MCF 10A (cell line): Measurements from ENCODE around the gene CSF2RB. TPM values are rescaled to one million over a fixed set of nuclear protein-coding genes. Genes with fewer than 3 reads are reported as not detected.

Experiments
- BruUV-seq: library from RNA; stranded (reverse); fragments of 400-500 nt; replicated peaks from 2 replicates; lab custom pipeline; 2021; lab: Mats Ljungman, UMichigan
- CTCF ChIA-PET: fragments of 300-600 bp; sonication (Branson Sonifier 250); formaldehyde crosslinking; extraction: SDS; loops from one replicate; lab custom pipeline; 2021; ENCODE audit warnings: antibody characterized with exemption, inconsistent platforms; lab: Yijun Ruan, JAX
- POLR2A ChIA-PET: fragments of 300-600, 350-650 bp; sonication (Branson Sonifier 250); formaldehyde crosslinking; extraction: SDS; loops from one replicate; lab custom pipeline; 2020; ENCODE audit warnings: antibody characterized with exemption, inconsistent platforms; lab: Yijun Ruan, JAX
- DNase-seq: peaks from one replicate; pipeline ENCODE4 v3.0.0-alpha.2; 2018; ENCODE audit not compliant: unreplicated experiment
- H3K27ac Mint-ChIP-seq: one replicate; pipeline ENCODE4 v1.8.0; 2022; ENCODE audit warnings: mild to moderate bottlenecking, low read depth, mixed read lengths; ENCODE audit not compliant: unreplicated experiment
- H3K27me3 Mint-ChIP-seq: one replicate; pipeline ENCODE4 v1.8.0; 2022; ENCODE audit warnings: mixed read lengths; ENCODE audit not compliant: insufficient read depth, unreplicated experiment
- H3K36me3 Mint-ChIP-seq: one replicate; pipeline ENCODE4 v1.8.0; 2022; ENCODE audit warnings: mild to moderate bottlenecking, moderate library complexity, mixed read lengths; ENCODE audit not compliant: insufficient read depth, unreplicated experiment
- H3K4me1 Mint-ChIP-seq: one replicate; pipeline ENCODE4 v1.8.0; 2022; ENCODE audit warnings: mixed read lengths; ENCODE audit not compliant: insufficient read depth, unreplicated experiment
- H3K4me3 Mint-ChIP-seq: one replicate; pipeline ENCODE4 v1.8.0; 2022; ENCODE audit warnings: mild to moderate bottlenecking, moderate library complexity, mixed read lengths; ENCODE audit not compliant: unreplicated experiment
- H3K9me3 Mint-ChIP-seq: one replicate; pipeline ENCODE4 v1.8.0; 2022; ENCODE audit warnings: mixed read lengths; ENCODE audit not compliant: unreplicated experiment
- intact Hi-C: fragments of 100-400 bp; cut with micrococcal nuclease; formaldehyde crosslinking; loops from 2 replicates; pipeline ENCODE4 v1.14.1; 2022
- total RNA-seq: library from RNA; stranded (reverse); gene quantifications from 2 replicates; pipeline ENCODE4 v1.2.3, GENCODE V29; 2022
- TF ChIP-seq, protein P1 (sequence below): fragments of 200-600 bp; IDR thresholded peaks from one replicate; pipeline ENCODE4 v1.8.0; 2022; ENCODE audit warnings: antibody characterized with exemption, mild to moderate bottlenecking; ENCODE audit not compliant: unreplicated experiment

CSF2RB gene
- total RNA-seq, 1 experiment from 2014 or later: not detected

DNA sequence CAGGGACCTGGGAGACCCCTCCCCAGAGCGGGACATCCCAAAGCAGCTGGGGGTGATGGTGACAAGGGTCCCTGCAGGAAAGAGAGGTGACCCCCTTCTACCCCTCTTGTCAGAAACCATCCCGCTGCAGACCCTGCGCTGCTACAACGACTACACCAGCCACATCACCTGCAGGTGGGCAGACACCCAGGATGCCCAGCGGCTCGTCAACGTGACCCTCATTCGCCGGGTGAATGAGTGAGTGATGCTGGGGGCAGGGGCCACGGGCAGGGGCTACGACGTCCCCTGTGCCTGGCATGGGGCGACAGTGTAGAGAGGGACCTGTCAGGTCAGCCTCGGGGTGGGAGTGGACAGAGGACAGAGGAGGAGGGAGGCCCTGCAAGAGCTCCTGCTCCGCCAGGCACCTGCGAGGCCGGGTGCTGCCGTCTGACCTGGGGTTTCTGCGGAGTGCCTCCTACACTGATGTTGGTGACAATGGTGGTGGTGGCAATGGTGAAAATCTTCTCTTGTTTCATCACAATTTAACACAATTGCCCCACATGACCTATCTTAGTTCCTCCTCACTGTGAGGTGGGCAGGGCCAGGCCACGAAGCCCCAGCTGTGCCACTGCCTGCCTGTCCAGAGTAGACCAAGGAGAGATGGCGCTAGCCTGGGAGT, 9.8 kb downstream of the CSF2RB start:
- POLR2A ChIA-PET: no interaction called here
- no peaks in the 10 kb centered on the region for H3K36me3 Mint-ChIP-seq
- no peak overlapping the region for H3K4me3 Mint-ChIP-seq
- TF ChIP-seq, protein P1, sequence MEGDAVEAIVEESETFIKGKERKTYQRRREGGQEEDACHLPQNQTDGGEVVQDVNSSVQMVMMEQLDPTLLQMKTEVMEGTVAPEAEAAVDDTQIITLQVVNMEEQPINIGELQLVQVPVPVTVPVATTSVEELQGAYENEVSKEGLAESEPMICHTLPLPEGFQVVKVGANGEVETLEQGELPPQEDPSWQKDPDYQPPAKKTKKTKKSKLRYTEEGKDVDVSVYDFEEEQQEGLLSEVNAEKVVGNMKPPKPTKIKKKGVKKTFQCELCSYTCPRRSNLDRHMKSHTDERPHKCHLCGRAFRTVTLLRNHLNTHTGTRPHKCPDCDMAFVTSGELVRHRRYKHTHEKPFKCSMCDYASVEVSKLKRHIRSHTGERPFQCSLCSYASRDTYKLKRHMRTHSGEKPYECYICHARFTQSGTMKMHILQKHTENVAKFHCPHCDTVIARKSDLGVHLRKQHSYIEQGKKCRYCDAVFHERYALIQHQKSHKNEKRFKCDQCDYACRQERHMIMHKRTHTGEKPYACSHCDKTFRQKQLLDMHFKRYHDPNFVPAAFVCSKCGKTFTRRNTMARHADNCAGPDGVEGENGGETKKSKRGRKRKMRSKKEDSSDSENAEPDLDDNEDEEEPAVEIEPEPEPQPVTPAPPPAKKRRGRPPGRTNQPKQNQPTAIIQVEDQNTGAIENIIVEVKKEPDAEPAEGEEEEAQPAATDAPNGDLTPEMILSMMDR: no peak
- CTCF ChIA-PET: no interaction called here
- no peaks in the 10 kb centered on the region for H3K9me3 Mint-ChIP-seq
- intact Hi-C loops: no loop called here
- no peaks in the 10 kb centered on the region for H3K4me1 Mint-ChIP-seq
- no TSS peak for BruUV-seq
- H3K27me3 Mint-ChIP-seq: peaks cover 67% of the 10 kb centered on the region
- no peak for DNase-seq
- no peak overlapping the region for H3K27ac Mint-ChIP-seq

DNA sequence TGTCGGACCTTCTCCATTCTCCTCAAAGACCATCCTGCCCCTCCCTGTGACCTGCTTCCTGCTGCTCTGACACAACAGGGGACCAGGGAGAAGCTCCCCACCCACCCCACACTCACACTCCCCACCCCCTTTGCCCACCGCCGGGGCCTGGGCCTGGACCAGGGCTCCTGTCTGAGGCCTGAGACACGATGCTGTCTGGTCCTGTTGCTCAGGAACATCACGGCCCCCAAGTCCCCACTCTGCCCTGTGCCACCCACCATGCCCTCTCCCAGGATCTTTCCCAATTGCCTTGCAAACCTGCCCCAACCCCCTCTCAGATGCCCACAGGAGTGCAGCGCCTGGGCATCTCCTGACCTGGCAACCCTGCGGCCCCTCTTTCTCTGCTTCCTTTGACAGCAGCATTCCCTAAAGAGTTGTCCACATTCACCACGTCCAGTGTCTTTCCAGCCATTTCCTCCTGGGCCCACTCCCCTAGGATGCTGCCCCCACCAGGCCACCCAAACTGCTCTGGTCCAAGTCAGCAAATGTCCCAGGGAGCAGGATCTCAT, 10.8 kb downstream of the CSF2RB start:
- Mint-ChIP-seq H3K9me3 (no peaks in the 10 kb centered on the region), H3K36me3 (no peaks in the 10 kb centered on the region), H3K27me3 (peaks cover 67% of the 10 kb centered on the region), H3K4me3 (no peak overlapping the region), H3K27ac (no peak overlapping the region), H3K4me1 (no peaks in the 10 kb centered on the region)
- CTCF ChIA-PET: no interaction called here
- intact Hi-C loops: no loop called here
- TF ChIP-seq, protein P1: no peak
- no TSS peak for BruUV-seq
- POLR2A ChIA-PET: no interaction called here
- DNase-seq: no peak

DNA sequence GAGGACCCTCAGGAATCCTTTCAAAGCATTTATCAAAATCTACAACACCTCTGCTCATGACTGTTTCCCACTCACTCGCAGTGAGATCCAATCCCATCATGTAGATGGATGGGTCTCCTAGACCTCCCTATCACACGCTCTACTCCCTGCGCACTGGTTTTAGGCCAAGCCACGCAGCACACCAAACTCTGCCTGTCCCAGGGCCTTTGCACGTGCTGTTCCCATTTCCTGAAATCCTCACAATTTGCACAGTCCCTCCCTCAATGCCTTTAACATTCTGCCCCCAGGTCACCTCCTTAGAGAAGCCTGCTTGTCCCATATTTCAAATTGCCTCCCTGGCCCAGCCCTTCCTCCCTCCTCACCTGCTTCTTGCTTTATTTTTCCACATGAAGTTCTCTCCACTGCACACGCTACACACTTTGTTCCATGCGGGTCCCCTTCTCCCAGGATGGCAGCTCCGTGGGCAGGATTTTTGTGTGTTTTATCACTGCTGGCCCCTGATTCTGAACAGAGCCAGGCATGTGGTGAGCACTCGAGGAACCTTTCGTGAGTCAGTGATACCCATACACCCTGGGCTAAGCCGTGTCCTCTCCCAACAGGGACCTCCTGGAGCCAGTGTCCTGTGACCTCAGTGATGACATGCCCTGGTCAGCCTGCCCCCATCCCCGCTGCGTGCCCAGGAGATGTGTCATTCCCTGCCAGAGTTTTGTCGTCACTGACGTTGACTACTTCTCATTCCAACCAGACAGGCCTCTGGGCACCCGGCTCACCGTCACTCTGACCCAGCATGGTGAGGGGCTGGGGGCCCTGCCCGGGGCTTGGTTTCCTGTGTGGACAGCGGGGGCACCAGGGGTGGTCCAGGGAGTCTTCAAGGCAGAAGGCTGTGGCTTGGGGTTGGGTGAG, 12.2 kb downstream of the CSF2RB start:
- no TSS peak for BruUV-seq
- DNase-seq: peak; percentile 8
- Mint-ChIP-seq H3K36me3 (no peaks in the 10 kb centered on the region), H3K4me1 (no peaks in the 10 kb centered on the region), H3K27me3 (peaks cover 68% of the 10 kb centered on the region), H3K4me3 (no peak overlapping the region), H3K9me3 (no peaks in the 10 kb centered on the region), H3K27ac (no peak overlapping the region)
- TF ChIP-seq, protein P1: no peak
- CTCF ChIA-PET: interaction anchor here (0.6 kb wide), 1 partner anchor 52 kb away, joined by 4 read pairs; no protein-coding TSS in a partner anchor
- POLR2A ChIA-PET: no interaction called here
- intact Hi-C loops: no loop called here

DNA sequence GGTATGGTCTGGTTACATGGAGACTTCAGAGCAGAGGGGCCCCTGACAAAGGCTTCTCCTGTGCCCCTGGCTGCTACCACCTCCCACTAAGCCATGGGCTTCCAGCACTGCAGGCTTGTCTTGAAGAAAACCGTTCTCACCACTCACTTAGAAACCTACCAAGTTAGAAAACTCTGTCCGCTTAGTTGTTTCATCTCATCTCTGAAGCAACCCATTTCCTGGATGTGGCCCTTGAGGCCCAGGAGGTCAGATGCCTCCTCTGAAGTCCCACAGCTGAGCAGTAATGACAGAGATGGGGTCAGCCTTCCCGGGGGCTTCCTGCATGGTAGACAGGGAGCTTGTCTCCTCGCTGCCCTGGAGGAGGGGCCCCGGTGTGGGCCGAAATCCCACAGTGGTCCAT, 12.9 kb downstream of the CSF2RB start:
- no peak for DNase-seq
- Mint-ChIP-seq H3K27ac (no peak overlapping the region), H3K4me3 (no peak overlapping the region), H3K4me1 (no peaks in the 10 kb centered on the region), H3K27me3 (peaks cover 68% of the 10 kb centered on the region), H3K9me3 (no peaks in the 10 kb centered on the region), H3K36me3 (no peaks in the 10 kb centered on the region)
- TF ChIP-seq, protein P1: no peak
- POLR2A ChIA-PET: no interaction called here
- no TSS peak for BruUV-seq
- intact Hi-C loops: no loop called here
- CTCF ChIA-PET: interaction anchor here (0.6 kb wide), 1 partner anchor 51 kb away, joined by 4 read pairs; no protein-coding TSS in a partner anchor
